ENCODE results near the gene C11orf65.

Gene C11orf65

DNA sequence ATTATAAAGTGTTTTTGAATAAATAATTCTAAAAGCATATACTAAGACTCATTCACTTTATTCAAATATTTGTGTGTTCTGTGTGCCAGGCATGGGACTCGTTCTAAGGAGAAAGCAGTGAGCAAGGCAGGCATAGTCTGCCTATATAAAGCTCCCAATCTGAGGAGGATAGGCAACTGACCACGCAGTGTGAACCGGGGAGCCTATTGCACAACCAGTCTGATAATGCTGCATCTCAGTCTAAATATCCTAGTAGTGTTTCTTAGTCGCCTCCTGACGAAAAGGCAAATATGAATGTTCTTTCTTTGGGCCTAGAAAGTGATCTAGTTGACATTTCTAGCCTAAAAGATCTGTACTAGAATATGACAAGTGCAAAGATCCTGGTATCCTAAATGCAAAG lies 98.3 kb downstream of the C11orf65 start:
- no peak for DNase-seq (ENCODE audit: low spot score)

DNA sequence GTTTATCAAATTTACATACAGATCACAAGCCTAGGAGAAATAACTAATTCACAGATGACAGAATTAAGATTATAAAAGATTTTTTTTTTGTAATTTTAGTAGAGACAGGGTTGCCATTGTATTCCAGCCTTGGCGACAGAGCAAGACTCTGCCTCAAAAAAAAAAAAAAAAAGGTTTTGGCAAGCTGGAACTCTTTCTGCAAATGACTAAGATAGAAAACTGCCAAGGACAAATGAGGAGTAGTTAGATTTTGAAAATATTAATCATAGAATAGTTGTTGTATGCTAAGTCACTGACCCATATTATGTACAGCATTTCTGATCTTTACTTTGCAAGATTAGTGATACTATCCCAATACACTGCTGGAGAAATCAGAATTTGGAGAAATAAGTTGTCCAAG lies 99.2 kb downstream of the C11orf65 start:
- no peak for DNase-seq (ENCODE audit: low spot score)

DNA sequence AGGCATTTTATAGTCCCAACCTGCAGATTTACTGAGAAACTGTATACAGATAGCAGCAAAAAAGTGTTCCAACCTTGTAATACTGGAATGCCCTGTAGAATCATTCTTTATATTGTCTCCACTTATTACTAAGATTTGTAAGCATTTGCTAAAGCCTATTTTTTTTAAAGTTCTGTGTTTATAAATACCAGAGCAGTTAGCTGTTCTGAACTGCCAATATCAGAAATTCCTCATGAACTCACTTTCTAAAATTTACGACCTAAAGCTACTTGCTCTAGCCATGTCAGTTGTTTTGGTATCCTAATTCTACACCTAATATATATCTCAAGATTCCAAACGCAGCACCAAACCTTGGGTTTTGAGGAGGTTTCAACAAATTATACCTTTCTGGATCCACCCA lies 103.2 kb downstream of the C11orf65 start:
- DNase-seq (ENCODE audit: low spot score): no peak

DNA sequence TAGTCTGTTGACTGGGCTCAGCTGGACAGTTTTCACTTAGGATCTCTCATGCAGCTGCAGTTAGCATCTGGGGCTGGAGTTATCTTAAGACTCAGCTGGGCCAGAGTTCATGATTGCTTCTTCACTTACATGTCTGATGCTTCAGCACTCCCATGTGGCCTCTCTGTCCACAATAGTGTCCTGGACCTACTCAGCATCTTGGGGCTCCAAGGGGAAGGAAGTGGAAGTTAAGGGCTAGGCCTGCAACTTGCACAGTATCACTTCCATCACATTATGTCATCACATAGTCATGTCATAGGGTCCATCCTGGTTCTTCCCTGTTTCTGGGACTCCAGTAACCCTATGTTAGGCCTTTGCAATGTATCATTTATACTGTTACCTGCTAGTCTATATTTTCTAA lies 115.9 kb downstream of the C11orf65 start:
- no peak for DNase-seq (ENCODE audit: low spot score)

DNA sequence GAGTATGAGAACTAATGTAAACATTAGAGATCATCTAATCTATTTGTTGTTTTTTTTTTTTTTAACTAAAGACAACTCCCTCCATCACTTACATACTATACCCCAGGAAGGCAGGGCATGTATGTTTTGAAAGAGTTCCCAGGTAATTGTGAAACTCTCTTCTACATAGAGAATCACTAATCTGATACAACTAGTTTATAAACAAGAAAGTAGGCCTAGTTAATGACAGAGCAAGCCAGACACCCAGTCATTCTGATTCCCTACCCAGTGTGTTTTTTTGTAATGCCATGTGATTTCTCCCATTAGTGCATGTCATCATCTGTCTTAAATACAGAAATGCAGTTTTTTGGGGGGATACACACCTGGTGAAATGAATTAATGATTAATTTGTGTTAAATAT lies 120.9 kb downstream of the C11orf65 start:
- DNase-seq (ENCODE audit: low spot score): no peak

DNA sequence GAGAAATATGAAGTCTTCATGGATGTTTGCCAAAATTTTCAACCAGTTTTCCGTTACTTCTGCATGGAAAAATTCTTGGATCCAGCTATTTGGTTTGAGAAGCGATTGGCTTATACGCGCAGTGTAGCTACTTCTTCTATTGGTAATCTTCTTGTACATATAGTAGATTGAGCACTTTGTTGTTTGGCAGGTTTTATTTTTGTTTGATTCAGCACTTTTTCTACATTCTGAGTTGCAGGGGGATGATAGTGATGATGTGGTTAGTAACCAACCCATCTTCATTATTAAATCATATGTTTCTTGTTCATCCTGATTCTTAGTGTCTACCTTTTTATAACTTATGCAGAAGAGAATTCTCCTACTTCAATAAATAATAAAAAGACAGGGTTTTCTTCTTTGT lies 121.6 kb downstream of the C11orf65 start:
- DNase-seq (ENCODE audit: low spot score): no peak

DNA sequence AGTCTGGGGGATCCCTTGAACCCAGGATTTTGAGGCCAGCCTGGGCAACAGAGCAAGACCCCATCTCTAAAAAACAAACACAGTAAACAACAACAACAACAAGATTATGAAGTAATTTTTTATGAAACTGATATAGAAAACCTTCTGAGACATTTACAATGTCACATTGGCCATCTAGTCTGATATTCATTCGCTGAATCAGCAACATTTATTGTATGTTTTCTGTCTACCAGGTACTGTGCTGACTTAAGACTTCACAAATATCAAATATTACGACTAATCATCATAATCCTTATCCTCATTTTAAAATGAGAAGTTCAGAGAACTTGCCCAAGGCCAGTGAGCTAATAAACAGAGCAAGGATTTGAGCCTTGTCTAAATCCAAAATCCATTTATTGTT lies 123.6 kb downstream of the C11orf65 start:
- DNase-seq (ENCODE audit: low spot score): no peak

DNA sequence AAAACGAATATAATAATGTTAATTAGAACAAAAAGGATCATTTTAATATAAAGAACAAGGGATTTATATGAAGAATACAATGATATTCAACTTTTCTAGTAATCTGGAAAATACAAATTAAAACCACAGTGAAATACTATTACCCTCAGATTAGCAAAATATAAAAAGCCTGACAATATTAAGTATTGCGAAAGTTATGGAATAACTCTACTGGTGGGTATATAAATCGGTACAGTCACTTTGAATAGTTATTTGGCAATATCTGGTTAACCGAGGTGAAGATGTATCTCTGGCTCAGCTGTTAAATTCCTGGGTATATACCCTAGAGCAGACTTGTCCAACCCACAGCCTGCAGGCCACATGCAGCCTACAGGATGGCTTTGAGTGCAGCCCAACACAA lies 125.7 kb downstream of the C11orf65 start:
- no peak for DNase-seq (ENCODE audit: low spot score)

DNA sequence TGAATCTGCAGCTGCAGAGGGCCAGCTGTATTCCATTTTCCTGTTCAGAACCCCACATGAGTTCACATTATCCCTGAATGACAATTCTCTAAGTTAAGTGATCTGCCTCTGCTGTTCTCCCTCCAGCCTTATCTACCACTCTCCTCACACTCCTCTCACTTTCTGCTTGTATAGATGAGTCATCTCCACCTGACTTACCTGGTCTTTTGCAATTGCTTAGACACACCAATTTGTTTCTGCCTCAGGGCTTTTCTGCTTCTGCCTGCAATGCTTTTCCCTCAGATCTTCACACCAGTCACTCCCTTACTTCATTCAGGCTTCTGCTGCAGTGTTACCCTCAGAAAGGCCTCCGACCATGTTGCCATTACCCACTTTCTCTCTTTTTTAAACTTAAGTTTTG lies 126.4 kb downstream of the C11orf65 start:
- DNase-seq (ENCODE audit: low spot score): peak; percentile 78

DNA sequence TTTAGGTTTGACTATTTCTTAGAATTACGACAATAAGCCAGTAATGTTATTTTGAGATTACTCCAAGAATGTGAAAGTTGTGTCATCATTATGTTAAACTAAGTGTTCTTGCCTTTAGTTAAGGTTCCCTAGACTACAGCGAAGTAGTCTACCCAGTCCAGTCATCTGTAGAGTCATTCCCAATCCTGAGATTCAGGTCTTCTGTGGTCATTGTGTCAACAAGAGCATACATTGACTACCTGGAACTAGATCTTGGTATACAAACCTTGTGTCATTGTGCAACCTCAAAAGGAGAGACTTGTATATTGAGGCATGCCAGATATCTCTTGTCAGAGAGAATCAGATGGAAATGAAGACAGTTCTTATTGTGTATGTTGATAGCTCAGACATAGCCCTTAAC lies 128.6 kb downstream of the C11orf65 start:
- peak; percentile 12 for DNase-seq (ENCODE audit: low spot score)

DNA sequence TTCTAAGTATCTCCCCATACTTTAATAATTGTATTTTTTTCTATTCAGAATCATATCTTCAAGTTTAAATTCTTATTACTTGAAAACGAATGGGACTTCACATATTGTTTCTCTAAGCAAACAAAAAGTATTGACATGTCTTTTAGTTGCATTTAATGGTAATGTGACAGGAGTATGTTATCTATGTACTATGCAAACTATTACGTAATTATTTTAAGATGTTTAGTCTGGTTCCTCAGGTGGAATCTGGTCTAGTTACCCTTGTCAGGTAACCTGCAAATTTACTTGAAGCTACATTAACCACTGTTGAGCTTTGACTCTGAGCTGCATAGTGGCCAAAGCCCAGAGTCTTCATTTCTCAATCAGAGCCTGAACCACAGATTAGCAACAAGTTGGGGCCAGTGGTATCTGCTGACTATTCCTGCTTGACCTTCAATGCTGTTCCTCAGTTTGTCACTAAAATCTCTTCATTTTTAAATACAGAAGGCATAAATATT lies 133.9 kb downstream of the C11orf65 start:
- DNase-seq (ENCODE audit: low spot score): no peak

Measured in kidney tubule cell (primary cell).